HCT116 (cell line): ENCODE results near the gene ZNF148. TPM values are rescaled to one million over a fixed set of nuclear protein-coding genes. Genes with fewer than 3 reads are reported as not detected.

ENCODE experiments used
- ATAC-seq: fragments of 200-7000 bp; cut with Tn5 transposase; 2 replicates; pipeline ENCODE4 v1.9.1; 2020; ENCODE audit warnings: mild to moderate bottlenecking, moderate library complexity
- BruUV-seq: library from RNA; stranded (reverse); fragments of 400-500 nt; replicated peaks from 2 replicates; lab custom pipeline; 2021; lab: Mats Ljungman, UMichigan
- CTCF ChIA-PET: fragments of 300-600 bp; sonication (Branson Sonifier 250); formaldehyde crosslinking; loops from one replicate; lab custom pipeline; 2021; ENCODE audit warnings: antibody characterized with exemption; lab: Charles Lee
- POLR2A ChIA-PET: fragments of 300-600, 350-600 bp; sonication (Branson Sonifier 250); formaldehyde crosslinking; loops from one replicate; lab custom pipeline; 2021; ENCODE audit warnings: antibody characterized with exemption; lab: Charles Lee
- RAD21 ChIA-PET, 2 experiments: fragments of 300-600 bp; sonication (Branson Sonifier 250); formaldehyde crosslinking; loops; one replicate each; lab custom pipeline; 2023; ENCODE audit warnings: low total read pairs in 2 of 2; ENCODE audit not compliant: uncharacterized antibody in 2 of 2, unreplicated experiment in 2 of 2, low non-redundant PET in 1 of 2; lab: Charles Lee
- DNase-seq: peaks from one replicate; pipeline ENCODE4 v3.0.0-alpha.2; 2010; ENCODE audit warnings: low read depth, low spot score
- H2AFZ ChIP-seq: fragments of 200-600 bp; shearing (Covaris generic), sonication (generic); 2 replicates; pipeline ENCODE4 v1.6.1; 2017; ENCODE audit warnings: low read depth, mixed run types, mixed read lengths, antibody characterized with exemption, low read length; ENCODE audit not compliant: poor library complexity, severe bottlenecking
- H3K27ac ChIP-seq: 2 replicates; pipeline ENCODE4 v1.5.1; 2012; ENCODE audit warnings: low read depth, low read length
- H3K27me3 ChIP-seq: fragments of 200-600 bp; sonication (generic); 2 replicates; pipeline ENCODE4 v1.6.1; 2016; ENCODE audit warnings: mixed run types, low read length, mixed read lengths; ENCODE audit not compliant: insufficient read depth
- H3K36me3 ChIP-seq, 2 experiments: fragments of 200-500 bp in 1 of 2; fragments of 200-600 bp in 1 of 2; sonication (Bioruptor generic) in 1 of 2; sonication (generic) in 1 of 2; 2 replicates each; pipeline versions ENCODE4 v1.5.1 to v1.6.1; 2014 to 2016; ENCODE audit warnings: low read length in 2 of 2, inconsistent platforms in 1 of 2, mixed read lengths in 1 of 2, mixed run types in 1 of 2; ENCODE audit not compliant: insufficient read depth in 2 of 2, control insufficient read depth in 1 of 2
- H3K4me1 ChIP-seq, 2 experiments: fragments of 200-600 bp in 1 of 2; sonication (generic) in 1 of 2; 2 replicates each; pipeline versions ENCODE4 v1.5.1 to v1.6.1; 2012 to 2017; ENCODE audit warnings: low read length in 2 of 2, inconsistent platforms in 1 of 2, mild to moderate bottlenecking in 1 of 2, mixed read lengths in 1 of 2, mixed run types in 1 of 2, moderate library complexity in 1 of 2; ENCODE audit not compliant: insufficient read depth in 2 of 2, control insufficient read depth in 1 of 2
- H3K4me2 ChIP-seq: fragments of 200-600 bp; sonication (generic); 2 replicates; pipeline ENCODE4 v1.6.1; 2017; ENCODE audit warnings: mixed run types, low read length, mixed read lengths
- H3K4me3 ChIP-seq, 2 experiments: fragments of 200-600 bp in 1 of 2; sonication (generic) in 1 of 2; replicated peaks in 1 of 2; 2 replicates each; pipeline ENCODE4 v1.5.1; 2011 to 2016; ENCODE audit warnings: low read length in 2 of 2, control low read depth in 1 of 2, low read depth in 1 of 2, mild to moderate bottlenecking in 1 of 2, mixed read lengths in 1 of 2, mixed run types in 1 of 2
- H3K79me2 ChIP-seq: fragments of 200-600 bp; sonication (generic); 2 replicates; pipeline ENCODE4 v1.6.1; 2017; ENCODE audit warnings: mild to moderate bottlenecking, mixed run types, low read length, moderate library complexity, mixed read lengths; ENCODE audit not compliant: insufficient read depth
- H3K9ac ChIP-seq: fragments of 200-600 bp; sonication (generic); 2 replicates; pipeline ENCODE4 v1.6.1; 2016; ENCODE audit warnings: low read length, mixed read lengths
- H3K9me2 ChIP-seq: fragments of 200-600 bp; sonication (generic), shearing (Covaris generic); 2 replicates; pipeline ENCODE4 v1.6.1; 2017; ENCODE audit warnings: mixed run types, mild to moderate bottlenecking, moderate library complexity; ENCODE audit not compliant: insufficient read depth
- H3K9me3 ChIP-seq, 2 experiments: fragments of 200-500 bp in 1 of 2; fragments of 200-600 bp in 1 of 2; sonication (Bioruptor generic) in 1 of 2; sonication (generic) in 1 of 2; 2 replicates each; pipeline ENCODE4 v1.6.1; 2014 to 2017; ENCODE audit warnings: low read length in 2 of 2, mixed read lengths in 2 of 2, inconsistent platforms in 1 of 2, low read depth in 1 of 2, mild to moderate bottlenecking in 1 of 2, mixed run types in 1 of 2, moderate library complexity in 1 of 2; ENCODE audit not compliant: control insufficient read depth in 1 of 2, insufficient read depth in 1 of 2
- H4K20me1 ChIP-seq: fragments of 200-600 bp; sonication (generic), shearing (Covaris generic); 2 replicates; pipeline ENCODE4 v1.6.1; 2017; ENCODE audit warnings: mixed run types, mild to moderate bottlenecking, moderate library complexity; ENCODE audit not compliant: insufficient read depth
- ATF3 ChIP-seq: IDR thresholded peaks from 2 replicates; pipeline ENCODE4 v1.6.1; 2012
- CTCF ChIP-seq, 3 experiments: fragments of 200-600 bp in 1 of 3; sonication (generic) in 1 of 3; IDR thresholded peaks in 2 of 3; conservative IDR thresholded peaks in 1 of 3; 2 replicates each; pipeline ENCODE4 v1.5.1; 2012 to 2017; ENCODE audit warnings: low read depth in 2 of 3, low read length in 2 of 3, antibody characterized with exemption in 1 of 3, borderline replicate concordance in 1 of 3, control low read depth in 1 of 3, mild to moderate bottlenecking in 1 of 3, mixed read lengths in 1 of 3, mixed run types in 1 of 3, moderate library complexity in 1 of 3; ENCODE audit not compliant: insufficient read depth in 1 of 3
- SIN3A ChIP-seq: IDR thresholded peaks from 2 replicates; pipeline ENCODE4 v1.6.1; 2012; ENCODE audit warnings: low read depth
- SP1 ChIP-seq: IDR thresholded peaks from 2 replicates; pipeline ENCODE4 v1.6.1; 2012; ENCODE audit warnings: low read depth
- ZBTB33 ChIP-seq: IDR thresholded peaks from 2 replicates; pipeline ENCODE4 v1.6.1; 2011; ENCODE audit warnings: mild to moderate bottlenecking, low read length, moderate library complexity; ENCODE audit not compliant: insufficient replicate concordance; ENCODE audit errors: extremely low read depth
- ZFX ChIP-seq: fragments of 450-650 bp; IDR thresholded peaks from 2 replicates; pipeline ENCODE4 v1.6.1; 2017
- intact Hi-C: fragments of 100-400 bp; cut with micrococcal nuclease; formaldehyde crosslinking; loops from 2 replicates; pipeline ENCODE4 v1.10.0; 2022
- total RNA-seq: library from RNA; stranded (reverse); gene quantifications from one replicate; pipeline ENCODE4 v1.2.1, GENCODE V29; 2021; ENCODE audit not compliant: unreplicated experiment

The ZNF148 gene
- total RNA-seq, 1 experiment from 2014 or later, result 35.0 TPM

- no peak overlapping the region for H3K9ac ChIP-seq
- no peak overlapping the region for H3K4me2 ChIP-seq
- no peaks in the 10 kb centered on the region for H3K27me3 ChIP-seq
- H3K9me2 ChIP-seq, result no peaks in the 10 kb centered on the region
- CTCF ChIA-PET, result no interaction called here
- ATAC-seq, result no peak
- intact Hi-C loops, result no loop called here
- H3K4me3 ChIP-seq, result no peak overlapping the region
- no peaks in the 10 kb centered on the region for H3K36me3 ChIP-seq
- TF ChIP-seq ATF3 (no peak), ZFX (no peak), SP1 (no peak), CTCF (IDR thresholded peaks at IDR 0.05 in 2 of 3, conservative IDR thresholded peaks at IDR 0.05 in 1 of 3; ENCODE audit: borderline replicate concordance in 1 of 3, insufficient read depth in 1 of 3, low read depth in 2 of 3, low read length in 2 of 3) (no peak), ZBTB33 (no peak), SIN3A (no peak)
- TF ChIP-seq, all 23 proteins: peak for 0
- no peaks in the 10 kb centered on the region for H3K9me3 ChIP-seq
- ChIA-PET RAD21 (no interaction called here), POLR2A (no interaction called here)
- no TSS peak for BruUV-seq
- H3K27ac ChIP-seq, result no peak overlapping the region
- no peaks in the 10 kb centered on the region; the same call in 1 of the 2 replicates for H3K79me2 ChIP-seq
- DNase-seq, result no peak
- no peaks in the 10 kb centered on the region for H4K20me1 ChIP-seq
- no peak overlapping the region for H2AFZ ChIP-seq
- no peaks in the 10 kb centered on the region for H3K4me1 ChIP-seq
Measured at GRCh38 chr3:125281381-125281780, 93.7 kb downstream of the ZNF148 start.
